OCI-LY7 (cell line): Measurements from ENCODE around the gene ABHD16B.

Experiments used
- CTCF ChIP-seq: fragments of 200-600 bp; sonication (generic); conservative IDR thresholded peaks from 2 replicates; pipeline ENCODE4 v1.5.1; 2014; ENCODE audit warnings: mild to moderate bottlenecking, antibody characterized with exemption, low read length, moderate library complexity, mixed read lengths
- EZH2phosphoT487 ChIP-seq: fragments of 200-600 bp; sonication (generic); IDR thresholded peaks from 2 replicates; pipeline ENCODE4 v1.6.1; 2018; ENCODE audit warnings: low read depth, borderline replicate concordance, mild to moderate bottlenecking, mixed run types, antibody characterized with exemption, low read length, moderate library complexity, mixed read lengths

GRCh38 chr20:63895952-63896263, 34.6 kb downstream of the ABHD16B start:
- TF ChIP-seq CTCF, result no peak
- no peak for TF ChIP-seq EZH2phosphoT487
